NCI-H1436 treated with DMSO at 0.1 percent for 48 hours (cell line): ENCODE measurements around the gene GJA4.

Source experiments
- DNase-seq: peaks from one replicate; lab custom pipeline; 2025; lab: John Stamatoyannopoulos, UW

GJA4 gene

DNA sequence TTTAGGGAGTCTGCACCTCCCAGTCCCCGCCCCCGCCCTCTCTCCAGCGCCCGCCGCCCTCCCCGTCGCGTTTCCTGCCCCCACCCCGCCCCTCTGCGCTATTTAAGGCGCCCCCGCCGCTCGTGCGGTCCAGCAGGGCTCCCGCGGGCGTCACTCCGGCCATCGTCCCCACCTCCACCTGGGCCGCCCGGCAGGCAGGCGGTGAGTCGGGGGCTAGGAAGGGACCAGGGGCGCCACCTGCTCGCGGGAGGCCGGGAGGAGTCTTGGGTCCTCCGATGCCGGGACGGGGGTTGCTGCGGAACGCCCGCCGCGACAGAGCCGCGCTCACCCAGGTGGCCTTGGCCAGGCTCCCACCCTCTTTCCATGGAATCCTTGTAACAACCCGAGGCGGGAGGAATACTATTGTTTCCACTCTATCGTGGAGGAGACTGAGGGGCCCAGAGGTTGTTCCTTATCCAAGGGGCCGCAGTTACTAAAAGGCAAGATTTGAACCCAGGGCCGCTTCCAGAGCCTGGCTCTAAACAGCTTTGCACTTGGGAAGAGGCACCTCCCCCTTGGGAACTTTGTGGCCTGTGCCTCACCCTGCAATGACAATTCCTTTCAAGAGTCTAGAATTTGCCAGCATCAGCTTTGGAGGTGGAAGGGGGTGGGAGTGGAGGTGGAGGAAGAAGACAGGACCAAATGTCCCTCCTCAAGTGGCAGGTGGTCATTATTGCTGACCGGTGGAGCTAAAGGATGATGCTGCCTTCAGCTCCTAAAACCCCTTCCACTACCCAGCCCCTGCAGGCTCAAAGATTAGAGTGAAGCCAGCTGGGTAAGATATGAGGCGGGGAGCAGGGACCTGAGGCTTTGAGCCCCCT is at the start of gene GJA4:
TSS of gene GJA4 (plus strand) at position 132 of the 860 bp plus-strand sequence. CDS start 1,215 bp downstream, outside the sequence.
- no peak for DNase-seq

- DNase-seq, result no peak
Measured at GRCh38 chr1:34743775-34744174, 49.0 kb upstream of the GJA4 start.

DNA sequence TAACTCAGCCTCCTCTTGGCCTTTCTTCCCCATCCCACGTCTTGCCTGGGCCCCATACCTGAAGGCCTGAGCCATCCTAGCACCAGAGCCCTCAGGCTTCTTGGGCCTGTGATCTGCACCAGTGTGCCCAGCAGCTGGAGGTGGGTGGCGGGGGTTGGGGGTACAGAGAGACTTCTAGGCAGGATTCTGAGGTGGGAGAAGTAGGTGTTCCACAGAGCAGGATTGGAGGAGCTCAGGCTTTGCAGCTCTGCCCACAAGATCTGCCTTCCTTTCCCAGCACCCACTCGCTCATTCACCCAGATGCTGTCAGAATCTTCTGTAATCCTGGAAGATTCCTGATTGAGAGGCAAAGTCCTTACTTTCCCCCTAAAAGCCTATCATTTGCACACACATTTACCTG is 47.9 kb upstream of the GJA4 start:
- no peak for DNase-seq

DNA sequence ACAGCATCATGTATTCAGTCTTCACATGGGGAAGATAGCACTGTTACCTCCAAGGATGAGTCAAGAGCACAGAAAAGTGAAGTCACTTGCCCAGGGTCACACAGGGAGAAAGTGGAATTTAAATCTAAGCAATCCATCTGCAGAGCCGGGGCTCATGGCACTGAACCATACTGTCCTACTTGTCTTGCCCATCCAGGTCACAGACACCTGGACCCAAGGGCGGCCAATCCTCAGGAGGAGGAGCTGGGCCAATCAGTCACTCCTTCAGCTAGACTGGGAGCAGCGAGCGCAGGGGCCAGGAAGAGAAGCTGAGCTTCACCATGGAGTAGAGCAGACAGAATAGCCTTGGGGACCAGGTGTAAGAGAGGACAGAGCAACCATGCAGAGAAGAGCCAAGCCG is 47.1 kb upstream of the GJA4 start:
- DNase-seq, result no peak

DNA sequence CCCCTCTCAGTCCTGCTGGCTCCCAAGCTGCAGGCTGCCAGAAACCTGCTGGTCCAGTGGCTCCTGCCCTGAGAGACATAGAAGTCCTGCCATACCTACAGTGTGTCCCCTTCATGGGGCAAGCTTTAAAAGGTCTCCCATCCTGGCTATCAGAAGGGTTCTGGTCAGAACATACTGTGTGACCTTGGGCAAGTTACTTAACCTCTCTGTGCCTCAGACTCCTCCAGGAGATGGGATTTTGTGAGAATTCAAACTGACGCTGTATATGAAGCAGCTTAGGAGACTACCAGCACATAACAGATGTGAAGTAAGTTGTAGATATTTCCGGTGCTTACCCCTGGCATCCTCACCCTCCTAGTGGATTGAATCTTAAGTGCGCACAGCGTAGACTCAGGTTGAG is 46.7 kb upstream of the GJA4 start:
- no peak for DNase-seq

DNA sequence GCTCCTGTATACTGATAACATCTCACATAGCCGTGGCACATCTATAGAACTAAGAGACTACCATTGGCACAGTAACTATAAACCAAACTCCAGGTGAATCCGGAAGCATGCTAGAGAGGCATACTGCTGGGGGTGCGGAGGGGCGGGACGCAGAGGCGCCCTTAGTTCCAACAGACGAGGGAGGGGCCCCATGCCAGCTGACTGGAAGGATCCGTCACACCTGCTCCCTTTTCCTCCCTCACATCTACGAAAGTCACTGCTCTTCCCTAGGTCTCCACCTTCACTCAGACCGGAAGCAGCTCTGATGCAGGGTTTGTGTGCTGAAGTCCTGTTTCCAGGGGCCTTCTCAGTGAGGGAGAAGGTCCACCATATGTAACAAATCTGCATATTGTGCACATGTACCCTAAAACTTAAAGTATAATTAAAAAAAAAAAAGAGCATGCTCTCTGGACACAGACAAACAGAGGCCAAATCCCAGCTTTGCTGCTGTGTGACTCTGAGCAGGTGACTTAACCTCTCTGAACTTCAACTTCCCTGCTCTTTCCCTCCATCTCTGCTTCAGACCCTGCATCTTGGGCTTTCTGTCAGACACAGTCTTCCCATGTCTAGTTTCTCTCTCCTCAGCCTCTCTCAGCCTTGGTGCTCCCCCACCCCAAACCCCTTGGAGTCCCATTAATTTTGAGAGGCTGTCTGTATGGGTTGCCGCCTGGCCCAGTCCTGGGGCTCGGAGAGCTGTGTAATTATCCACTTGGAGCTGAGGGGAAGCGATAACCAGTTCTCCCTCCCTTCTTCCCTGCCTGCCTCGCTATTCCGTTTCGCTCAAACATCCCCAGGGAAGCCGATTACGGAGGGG is 45.8 kb upstream of the GJA4 start:
- no peak for DNase-seq

DNA sequence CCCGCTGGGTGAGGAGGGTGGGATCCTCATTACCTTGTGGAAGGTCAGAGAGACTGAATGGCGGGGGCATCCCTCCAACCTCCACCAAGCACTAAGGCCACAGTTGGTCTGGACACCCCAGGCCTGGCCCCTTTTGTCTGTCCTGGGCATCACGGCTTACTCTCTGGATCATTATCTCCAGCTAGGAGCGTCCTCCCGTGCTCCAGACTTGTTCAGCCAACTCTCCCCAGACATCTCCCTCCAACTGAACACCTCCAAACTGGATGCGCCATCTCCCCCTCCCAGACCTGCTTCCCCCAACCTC is 45.2 kb upstream of the GJA4 start:
- DNase-seq, result no peak

- DNase-seq, result no peak
Measured at GRCh38 chr1:34749992-34750391, 42.8 kb upstream of the GJA4 start.

DNA sequence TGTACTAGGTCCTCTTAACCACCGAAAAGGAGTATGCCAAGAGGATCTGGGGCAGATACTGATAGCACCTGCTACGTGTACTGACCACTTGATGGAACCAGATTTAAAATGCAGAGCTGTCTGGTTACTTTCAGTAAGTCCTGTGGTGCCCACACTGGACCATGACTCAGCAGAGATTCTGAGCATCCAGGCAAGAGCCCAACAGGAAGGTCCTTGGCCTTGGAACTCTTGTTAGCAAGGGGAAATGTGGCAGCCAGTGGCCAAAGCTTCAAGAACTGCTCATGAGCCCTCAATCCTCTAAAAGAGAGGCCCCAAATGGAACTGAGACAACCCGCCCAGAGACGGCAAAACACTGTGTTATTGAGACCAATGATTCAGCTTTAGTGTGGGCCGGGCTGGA is 42.2 kb upstream of the GJA4 start:
- DNase-seq, result no peak

DNA sequence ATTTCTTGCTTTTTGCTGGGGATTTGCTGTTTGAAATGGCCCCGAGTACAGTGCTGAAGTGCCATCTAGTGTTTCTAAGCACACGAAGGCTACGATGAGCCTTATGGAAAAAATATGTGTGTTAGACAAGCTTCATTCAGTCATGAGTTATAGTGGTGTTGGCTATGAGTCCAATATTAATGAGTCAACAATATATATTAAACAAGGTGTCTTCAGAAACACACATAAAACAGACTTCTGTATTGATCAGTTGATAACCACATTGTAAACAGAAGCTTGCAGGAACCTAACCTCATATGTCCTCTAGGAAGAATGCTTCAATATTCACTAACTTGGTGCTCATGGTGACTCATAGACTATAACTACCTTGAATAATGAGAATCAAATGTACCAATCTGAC is 39.6 kb upstream of the GJA4 start:
- DNase-seq, result no peak

DNA sequence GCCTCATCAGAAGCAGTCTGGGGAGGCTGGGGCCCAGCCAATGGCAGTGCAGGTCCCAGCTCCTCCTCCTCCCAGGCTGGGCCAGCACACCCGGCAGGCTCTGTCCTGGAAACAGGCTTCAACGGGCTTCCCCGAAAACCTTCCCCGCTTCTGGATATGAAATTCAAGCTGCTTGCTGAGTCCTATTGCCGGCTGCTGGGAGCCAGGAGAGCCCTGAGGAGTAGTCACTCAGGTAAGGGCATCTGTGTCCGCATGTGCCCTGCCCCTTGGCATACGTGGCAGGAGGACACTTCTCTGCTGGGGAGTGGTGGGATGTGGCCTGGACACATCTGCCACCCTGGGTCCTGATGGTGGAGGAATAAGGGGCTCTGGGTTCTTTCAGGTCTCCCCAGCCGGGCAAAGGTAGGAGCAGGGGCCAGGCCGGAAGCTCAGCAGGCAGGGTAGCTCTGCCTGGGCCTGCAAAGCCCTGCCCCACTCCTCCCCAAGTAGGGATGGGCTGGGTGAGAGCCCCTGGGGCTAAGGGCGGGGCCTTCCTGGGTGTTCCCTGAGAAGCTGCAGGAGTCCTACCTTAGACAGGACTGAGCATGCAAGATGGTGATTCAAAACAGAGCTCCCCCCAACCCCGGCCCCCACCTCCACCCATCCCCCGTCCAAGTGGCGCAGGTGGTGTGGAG is 37.7 kb upstream of the GJA4 start, which contains the start of gene GJB5:
TSS of gene GJB5 (plus strand) at position 84 of the 674 bp plus-strand sequence. CDS start 2,284 bp downstream, outside the sequence.
- DNase-seq, result no peak

- DNase-seq, result no peak
Measured at GRCh38 chr1:34755961-34756360, 36.8 kb upstream of the GJA4 start.

DNA sequence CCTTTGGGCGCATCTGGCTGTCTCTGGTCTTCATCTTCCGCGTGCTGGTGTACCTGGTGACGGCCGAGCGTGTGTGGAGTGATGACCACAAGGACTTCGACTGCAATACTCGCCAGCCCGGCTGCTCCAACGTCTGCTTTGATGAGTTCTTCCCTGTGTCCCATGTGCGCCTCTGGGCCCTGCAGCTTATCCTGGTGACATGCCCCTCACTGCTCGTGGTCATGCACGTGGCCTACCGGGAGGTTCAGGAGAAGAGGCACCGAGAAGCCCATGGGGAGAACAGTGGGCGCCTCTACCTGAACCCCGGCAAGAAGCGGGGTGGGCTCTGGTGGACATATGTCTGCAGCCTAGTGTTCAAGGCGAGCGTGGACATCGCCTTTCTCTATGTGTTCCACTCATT is 35.4 kb upstream of the GJA4 start:
- no peak for DNase-seq

DNA sequence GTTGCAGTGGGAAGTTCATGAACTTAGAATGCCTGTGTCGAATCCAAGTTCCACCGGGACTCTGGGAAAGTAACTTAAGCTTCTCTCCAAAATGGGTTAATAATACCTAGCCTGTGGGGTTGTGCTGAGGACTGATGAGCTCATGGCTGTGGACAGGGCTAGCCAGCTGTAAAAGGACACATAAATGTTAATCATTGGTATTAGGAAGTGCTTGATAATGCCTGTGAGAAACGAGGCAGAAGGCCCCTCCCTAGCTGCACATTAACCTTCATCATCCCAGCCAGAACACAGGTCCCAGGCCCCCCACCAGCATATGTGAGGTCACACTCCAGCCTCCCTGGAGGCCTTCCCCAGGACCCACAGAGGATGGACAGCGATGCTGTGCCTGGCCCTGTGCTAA is 34.0 kb upstream of the GJA4 start:
- no peak for DNase-seq

GRCh38 chr1:34759503-34760357 is 33.1 kb upstream of the GJA4 start, which contains the start of gene GJB4:
GJB4 (plus strand) TSS chr1:34759740; CDS start chr1:34761255, 1,515 bp downstream.
- no peak for DNase-seq

DNA sequence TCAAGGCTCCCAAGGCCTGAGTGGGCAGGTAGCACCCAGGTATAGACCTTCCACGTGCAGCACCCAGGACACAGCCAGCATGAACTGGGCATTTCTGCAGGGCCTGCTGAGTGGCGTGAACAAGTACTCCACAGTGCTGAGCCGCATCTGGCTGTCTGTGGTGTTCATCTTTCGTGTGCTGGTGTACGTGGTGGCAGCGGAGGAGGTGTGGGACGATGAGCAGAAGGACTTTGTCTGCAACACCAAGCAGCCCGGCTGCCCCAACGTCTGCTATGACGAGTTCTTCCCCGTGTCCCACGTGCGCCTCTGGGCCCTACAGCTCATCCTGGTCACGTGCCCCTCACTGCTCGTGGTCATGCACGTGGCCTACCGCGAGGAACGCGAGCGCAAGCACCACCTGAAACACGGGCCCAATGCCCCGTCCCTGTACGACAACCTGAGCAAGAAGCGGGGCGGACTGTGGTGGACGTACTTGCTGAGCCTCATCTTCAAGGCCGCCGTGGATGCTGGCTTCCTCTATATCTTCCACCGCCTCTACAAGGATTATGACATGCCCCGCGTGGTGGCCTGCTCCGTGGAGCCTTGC is 31.5 kb upstream of the GJA4 start:
- DNase-seq, result no peak

GRCh38 chr1:34761776-34762307 is 31.0 kb upstream of the GJA4 start:
- no peak for DNase-seq

GRCh38 chr1:34762474-34763141 is 30.2 kb upstream of the GJA4 start:
- DNase-seq, result no peak

DNA sequence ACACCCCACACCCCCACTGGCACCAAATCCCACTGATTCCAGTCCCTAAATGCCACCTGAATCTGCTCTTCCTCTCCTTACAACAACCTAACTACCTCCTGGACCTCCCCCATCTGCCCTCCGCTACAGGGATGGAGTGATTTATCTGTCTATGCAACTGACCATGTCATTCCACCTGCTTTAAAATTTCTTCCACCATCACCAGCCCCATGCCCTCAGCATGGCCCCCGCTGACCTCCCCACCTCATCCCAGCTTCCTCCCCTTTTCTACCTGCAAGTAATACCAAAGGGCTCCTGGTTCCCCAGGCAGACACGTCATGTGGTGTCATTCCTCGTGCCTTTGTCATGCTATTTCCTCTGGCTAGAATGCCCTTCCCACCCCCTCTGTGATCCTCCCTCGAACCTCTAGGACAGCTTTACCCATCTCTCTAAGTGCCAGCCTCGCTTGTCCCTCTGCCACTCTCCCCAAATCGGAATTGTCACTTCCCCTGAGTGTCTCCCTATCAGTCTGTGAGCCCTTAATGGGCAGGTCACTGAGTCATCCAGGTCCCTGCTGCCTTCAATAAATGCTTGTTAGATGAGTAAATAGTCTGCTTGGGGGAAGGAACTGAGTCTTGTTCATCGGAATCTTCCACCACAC is 29.5 kb upstream of the GJA4 start:
- no peak for DNase-seq

DNA sequence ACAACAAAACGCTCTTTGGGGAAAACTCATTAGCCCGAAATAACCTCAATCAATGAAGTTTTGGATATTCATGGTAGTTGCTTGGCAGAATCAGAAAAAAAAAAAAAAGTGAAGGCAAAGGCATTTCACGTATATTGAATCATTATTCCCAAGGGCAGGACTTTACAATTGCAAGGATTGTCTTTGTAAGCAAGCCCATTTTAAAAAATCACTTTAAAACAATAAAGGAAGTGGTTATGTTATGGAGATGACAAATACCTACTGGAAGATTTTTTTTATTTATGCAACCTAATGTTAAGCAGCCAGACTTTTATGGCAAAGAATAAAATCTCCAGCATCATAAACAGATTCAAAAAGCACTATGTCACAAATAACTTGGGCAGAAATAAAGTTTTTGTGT is 23.9 kb upstream of the GJA4 start:
- no peak for DNase-seq
